Neural progenitor cell (in vitro differentiated cells): ENCODE results near the gene POPDC2. TPM values are rescaled to one million over a fixed set of nuclear protein-coding genes. Genes with fewer than 3 reads are reported as not detected.

Experiments
- DNase-seq: peaks from one replicate; pipeline ENCODE4 v3.0.0-alpha.2; 2016; ENCODE audit warnings: low spot score
- H2AFZ ChIP-seq: fragments of 200-600 bp; sonication (generic); replicated peaks from 2 replicates; pipeline ENCODE4 v1.6.1; 2016; ENCODE audit warnings: antibody characterized with exemption
- H3F3A ChIP-seq: fragments of 200-600 bp; sonication (generic); 2 replicates; pipeline ENCODE4 v1.6.1; 2016; ENCODE audit warnings: antibody characterized with exemption, low read depth
- H3K27ac ChIP-seq: fragments of 200-600 bp; sonication (generic); 2 replicates; pipeline ENCODE4 v1.5.1; 2016; ENCODE audit warnings: mild to moderate bottlenecking
- H3K27me3 ChIP-seq: fragments of 200-600 bp; sonication (generic); 2 replicates; pipeline ENCODE4 v1.6.1; 2016; ENCODE audit warnings: mild to moderate bottlenecking, moderate library complexity
- H3K36me3 ChIP-seq: fragments of 200-600 bp; sonication (generic); 2 replicates; pipeline ENCODE4 v1.5.1; 2016
- H3K4me1 ChIP-seq: fragments of 200-600 bp; sonication (generic); 2 replicates; pipeline ENCODE4 v1.6.1; 2016; ENCODE audit warnings: mixed run types
- H3K4me2 ChIP-seq: fragments of 200-600 bp; sonication (generic); 2 replicates; pipeline ENCODE4 v1.6.1; 2016
- H3K4me3 ChIP-seq: fragments of 200-600 bp; sonication (generic); 2 replicates; pipeline ENCODE4 v1.5.1; 2016
- H3K79me2 ChIP-seq: fragments of 200-600 bp; sonication (generic); 2 replicates; pipeline ENCODE4 v1.6.1; 2016; ENCODE audit warnings: low read depth
- H3K9ac ChIP-seq: fragments of 200-600 bp; sonication (generic); 2 replicates; pipeline ENCODE4 v1.6.1; 2016
- H3K9me3 ChIP-seq: fragments of 200-600 bp; sonication (generic); 2 replicates; pipeline ENCODE4 v1.5.1; 2016; ENCODE audit warnings: low read depth
- H4K20me1 ChIP-seq: fragments of 200-600 bp; sonication (generic); 2 replicates; pipeline ENCODE4 v1.6.1; 2016; ENCODE audit warnings: low read depth
- H3K27ac Mint-ChIP-seq: 3 replicates; pipeline ENCODE4 v1.8.0; 2021; ENCODE audit warnings: mixed read lengths
- H3K27me3 Mint-ChIP-seq: 2 replicates; pipeline ENCODE4 v1.8.0; 2022; ENCODE audit warnings: low read depth, mild to moderate bottlenecking, inconsistent platforms, moderate library complexity, mixed read lengths; ENCODE audit not compliant: insufficient read depth
- H3K36me3 Mint-ChIP-seq: 3 replicates; pipeline ENCODE4 v1.8.0; 2021; ENCODE audit warnings: mixed read lengths
- H3K4me1 Mint-ChIP-seq: 3 replicates; pipeline ENCODE4 v1.8.0; 2021; ENCODE audit warnings: mixed read lengths
- H3K4me3 Mint-ChIP-seq: 3 replicates; pipeline ENCODE4 v1.8.0; 2021; ENCODE audit warnings: mild to moderate bottlenecking, moderate library complexity, mixed read lengths
- H3K9me3 Mint-ChIP-seq: 3 replicates; pipeline ENCODE4 v1.8.0; 2020; ENCODE audit warnings: mixed read lengths
- EZH2 ChIP-seq: fragments of 200-600 bp; sonication (generic); IDR thresholded peaks from 2 replicates; pipeline ENCODE4 v1.6.1; 2017; ENCODE audit warnings: antibody characterized with exemption, mild to moderate bottlenecking, moderate library complexity
- EZH2phosphoT487 ChIP-seq: fragments of 200-600 bp; sonication (generic); IDR thresholded peaks from 2 replicates; pipeline ENCODE4 v1.6.1; 2017; ENCODE audit warnings: antibody characterized with exemption
- total RNA-seq: library from RNA; depleted of rRNA; stranded (reverse); fragments of >200 nt; gene quantifications from 2 replicates; pipeline ENCODE4 v1.2.3, GENCODE V29; 2015; ENCODE audit warnings: low replicate concordance
- TF ChIP-seq, protein P1 (sequence below): fragments of 200-600 bp; sonication (generic); IDR thresholded peaks from 2 replicates; pipeline ENCODE4 v1.5.1; 2017; ENCODE audit warnings: antibody characterized with exemption, mild to moderate bottlenecking

The POPDC2 gene
- total RNA-seq, 1 donor from 2014 or later = 0.95 TPM

GRCh38 chr3:119626196-119626595 lies 34.2 kb downstream of the POPDC2 start:
- Histone ChIP-seq H3K27ac (no peak overlapping the region), H3K9ac (no peak overlapping the region), H3K36me3 (no peaks in the 10 kb centered on the region), H3K79me2 (no peaks in the 10 kb centered on the region), H2AFZ (no peak overlapping the region), H3F3A (peaks cover 7% of the 10 kb centered on the region), H4K20me1 (no peaks in the 10 kb centered on the region), H3K4me1 (peaks cover 22% of the 10 kb centered on the region), H3K4me3 (no peak overlapping the region), H3K4me2 (peak overlapping the region; percentile 45), H3K9me3 (no peaks in the 10 kb centered on the region), H3K27me3 (no peaks in the 10 kb centered on the region)
- TF ChIP-seq EZH2 (no peak), EZH2phosphoT487 (no peak)
- TF ChIP-seq, protein P1, sequence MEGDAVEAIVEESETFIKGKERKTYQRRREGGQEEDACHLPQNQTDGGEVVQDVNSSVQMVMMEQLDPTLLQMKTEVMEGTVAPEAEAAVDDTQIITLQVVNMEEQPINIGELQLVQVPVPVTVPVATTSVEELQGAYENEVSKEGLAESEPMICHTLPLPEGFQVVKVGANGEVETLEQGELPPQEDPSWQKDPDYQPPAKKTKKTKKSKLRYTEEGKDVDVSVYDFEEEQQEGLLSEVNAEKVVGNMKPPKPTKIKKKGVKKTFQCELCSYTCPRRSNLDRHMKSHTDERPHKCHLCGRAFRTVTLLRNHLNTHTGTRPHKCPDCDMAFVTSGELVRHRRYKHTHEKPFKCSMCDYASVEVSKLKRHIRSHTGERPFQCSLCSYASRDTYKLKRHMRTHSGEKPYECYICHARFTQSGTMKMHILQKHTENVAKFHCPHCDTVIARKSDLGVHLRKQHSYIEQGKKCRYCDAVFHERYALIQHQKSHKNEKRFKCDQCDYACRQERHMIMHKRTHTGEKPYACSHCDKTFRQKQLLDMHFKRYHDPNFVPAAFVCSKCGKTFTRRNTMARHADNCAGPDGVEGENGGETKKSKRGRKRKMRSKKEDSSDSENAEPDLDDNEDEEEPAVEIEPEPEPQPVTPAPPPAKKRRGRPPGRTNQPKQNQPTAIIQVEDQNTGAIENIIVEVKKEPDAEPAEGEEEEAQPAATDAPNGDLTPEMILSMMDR = no peak
- peaks cover 2% of the 10 kb centered on the region for H3K27me3 Mint-ChIP-seq
- peaks cover 4% of the 10 kb centered on the region for H3K9me3 Mint-ChIP-seq
- H3K4me1 Mint-ChIP-seq = peaks cover 23% of the 10 kb centered on the region
- no peaks in the 10 kb centered on the region for H3K36me3 Mint-ChIP-seq
- no peak overlapping the region for H3K4me3 Mint-ChIP-seq
- no peak for DNase-seq
- H3K27ac Mint-ChIP-seq = no peak overlapping the region

DNA sequence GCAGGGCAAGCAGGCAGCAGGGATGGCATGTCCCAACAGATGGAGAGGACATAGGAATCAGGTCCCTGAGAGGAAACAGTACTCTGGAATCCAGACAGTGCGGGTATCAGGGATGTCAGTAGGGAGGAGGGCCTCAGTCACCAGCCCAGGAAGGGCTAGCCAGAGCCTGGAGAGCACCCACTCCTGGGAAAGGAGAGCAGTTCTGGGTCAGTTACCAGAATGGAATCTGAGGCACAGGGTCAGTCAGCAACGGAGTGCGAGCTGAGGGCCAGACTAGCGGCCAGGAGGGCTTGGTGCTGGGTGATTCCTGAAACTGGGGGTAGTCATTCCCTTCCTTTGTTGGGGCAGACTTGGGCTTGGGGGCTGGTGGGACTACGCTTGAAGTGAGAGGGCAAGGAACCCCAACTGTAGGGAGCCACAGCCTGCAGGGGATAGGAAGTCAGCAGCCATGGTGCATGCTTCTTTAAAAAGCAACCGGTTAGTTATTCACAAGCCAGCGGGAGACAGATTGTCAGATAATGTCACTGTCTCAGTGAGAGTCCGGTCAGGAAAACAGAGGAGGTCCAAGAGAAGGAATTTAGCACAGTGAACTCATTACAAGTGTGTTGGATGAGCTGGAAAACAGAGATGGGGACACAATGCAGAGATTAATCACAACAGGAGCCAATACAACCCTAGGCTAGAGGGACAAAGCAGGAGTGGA lies 34.8 kb downstream of the POPDC2 start:
- no peaks in the 10 kb centered on the region for H3K27me3 ChIP-seq
- Mint-ChIP-seq H3K27me3 (peaks cover 2% of the 10 kb centered on the region), H3K36me3 (no peaks in the 10 kb centered on the region), H3K9me3 (peaks cover 4% of the 10 kb centered on the region), H3K27ac (no peak overlapping the region), H3K4me3 (no peak overlapping the region), H3K4me1 (peaks cover 23% of the 10 kb centered on the region)
- H3K9me3 ChIP-seq = no peaks in the 10 kb centered on the region
- H3K79me2 ChIP-seq = no peaks in the 10 kb centered on the region
- no peak overlapping the region for H3K27ac ChIP-seq
- H3K4me2 ChIP-seq = peak overlapping the region; percentile 45
- no peak for TF ChIP-seq EZH2phosphoT487
- TF ChIP-seq, protein P1 = no peak
- no peak for TF ChIP-seq EZH2
- H2AFZ ChIP-seq = no peak overlapping the region
- H3K4me1 ChIP-seq = peaks cover 22% of the 10 kb centered on the region
- H3K36me3 ChIP-seq = no peaks in the 10 kb centered on the region
- H3K4me3 ChIP-seq = no peak overlapping the region
- H3K9ac ChIP-seq = no peak overlapping the region
- DNase-seq = peak; percentile 36
- H3F3A ChIP-seq = peaks cover 7% of the 10 kb centered on the region
- no peaks in the 10 kb centered on the region for H4K20me1 ChIP-seq

- Histone ChIP-seq H3F3A (peaks cover 7% of the 10 kb centered on the region), H3K4me3 (no peak overlapping the region), H3K9ac (no peak overlapping the region), H3K79me2 (no peaks in the 10 kb centered on the region), H3K9me3 (no peaks in the 10 kb centered on the region), H3K36me3 (no peaks in the 10 kb centered on the region), H2AFZ (no peak overlapping the region), H3K4me2 (no peak overlapping the region), H3K4me1 (peaks cover 22% of the 10 kb centered on the region), H4K20me1 (no peaks in the 10 kb centered on the region), H3K27ac (no peak overlapping the region), H3K27me3 (no peaks in the 10 kb centered on the region)
- no peak for DNase-seq
- H3K36me3 Mint-ChIP-seq = no peaks in the 10 kb centered on the region
- no peak for TF ChIP-seq EZH2
- TF ChIP-seq EZH2phosphoT487 = no peak
- TF ChIP-seq, protein P1 = no peak
- peaks cover 6% of the 10 kb centered on the region for H3K27me3 Mint-ChIP-seq
- H3K4me3 Mint-ChIP-seq = no peak overlapping the region
- no peak overlapping the region for H3K27ac Mint-ChIP-seq
- H3K4me1 Mint-ChIP-seq = peaks cover 23% of the 10 kb centered on the region
- H3K9me3 Mint-ChIP-seq = peaks cover 4% of the 10 kb centered on the region
These were observed 36.2 kb downstream of the POPDC2 start for GRCh38 chr3:119624002-119624720.
